T-helper 2 cell treated with Interferon-gamma antibody and Interleukin-4, amounts not matched to agents 5 μg/mL and 100 μg/mL, for 36 hours (primary cell): ENCODE measurements around the gene PDK2.
A peak's percentile ranks its signal among the peaks of the same experiment; 100 is the strongest.

Experiments
- DNase-seq: peaks from one replicate; pipeline ENCODE4 v3.0.0; 2021; ENCODE audit warnings: low spot score
- H3K27ac Mint-ChIP-seq: one replicate; pipeline ENCODE4 v1.8.0; 2021; ENCODE audit warnings: mild to moderate bottlenecking, mixed read lengths
- H3K27me3 Mint-ChIP-seq: one replicate; pipeline ENCODE4 v1.8.0; 2021; ENCODE audit warnings: low read depth, mixed read lengths
- H3K36me3 Mint-ChIP-seq: one replicate; pipeline ENCODE4 v1.8.0; 2021; ENCODE audit warnings: low read depth, mixed read lengths
- H3K4me1 Mint-ChIP-seq: one replicate; pipeline ENCODE4 v1.8.0; 2021; ENCODE audit warnings: low read depth, mixed read lengths
- H3K4me3 Mint-ChIP-seq: one replicate; pipeline ENCODE4 v1.8.0; 2022; ENCODE audit warnings: mild to moderate bottlenecking, moderate library complexity, mixed read lengths
- H3K9me3 Mint-ChIP-seq: one replicate; pipeline ENCODE4 v1.8.0; 2021; ENCODE audit warnings: mixed read lengths

The PDK2 gene

GRCh38 chr17:50141745-50142110 is 46.6 kb downstream of the PDK2 start:
- H3K36me3 Mint-ChIP-seq: peaks cover 89% of the 10 kb centered on the region
- H3K27me3 Mint-ChIP-seq: no peaks in the 10 kb centered on the region
- H3K9me3 Mint-ChIP-seq: no peaks in the 10 kb centered on the region
- no peak for DNase-seq
- H3K4me1 Mint-ChIP-seq: peaks cover 69% of the 10 kb centered on the region
- peak overlapping the region; percentile 72 for H3K27ac Mint-ChIP-seq
- H3K4me3 Mint-ChIP-seq: peak overlapping the region; percentile 86

GRCh38 chr17:50143461-50144176 is 48.5 kb downstream of the PDK2 start:
- DNase-seq: no peak
- no peaks in the 10 kb centered on the region for H3K27me3 Mint-ChIP-seq
- H3K36me3 Mint-ChIP-seq: peaks cover 88% of the 10 kb centered on the region
- peak overlapping the region; percentile 6 for H3K4me3 Mint-ChIP-seq
- H3K9me3 Mint-ChIP-seq: no peaks in the 10 kb centered on the region
- peaks cover 70% of the 10 kb centered on the region for H3K4me1 Mint-ChIP-seq
- peak overlapping the region; percentile 68 for H3K27ac Mint-ChIP-seq

GRCh38 chr17:50144355-50144754 is 49.2 kb downstream of the PDK2 start:
- Mint-ChIP-seq H3K36me3 (peaks cover 84% of the 10 kb centered on the region), H3K4me3 (peak overlapping the region; percentile 6)

GRCh38 chr17:50144845-50145531 is 49.8 kb downstream of the PDK2 start:
- H3K4me3 Mint-ChIP-seq: peak overlapping the region; percentile 98
- peak; percentile 42 for DNase-seq

More at GRCh38 chr17:50144355-50144754, 49.2 kb downstream of the PDK2 start:
- DNase-seq: no peak
- peak overlapping the region; percentile 68 for H3K27ac Mint-ChIP-seq
- H3K9me3 Mint-ChIP-seq: no peaks in the 10 kb centered on the region
- H3K27me3 Mint-ChIP-seq: no peaks in the 10 kb centered on the region
- H3K4me1 Mint-ChIP-seq: peaks cover 70% of the 10 kb centered on the region

GRCh38 chr17:50145532-50146229 is 50.5 kb downstream of the PDK2 start:
- peak overlapping the region; percentile 69 for H3K27ac Mint-ChIP-seq
- H3K4me3 Mint-ChIP-seq: peak overlapping the region; percentile 98

More at GRCh38 chr17:50144845-50145531, 49.8 kb downstream of the PDK2 start:
- Mint-ChIP-seq H3K9me3 (no peaks in the 10 kb centered on the region), H3K27me3 (no peaks in the 10 kb centered on the region), H3K36me3 (peaks cover 78% of the 10 kb centered on the region), H3K27ac (peak overlapping the region; percentile 69), H3K4me1 (peaks cover 63% of the 10 kb centered on the region)

GRCh38 chr17:50146230-50146926 is 51.2 kb downstream of the PDK2 start:
- peak overlapping the region; percentile 84 for H3K27ac Mint-ChIP-seq
- DNase-seq: no peak
- peak overlapping the region; percentile 98 for H3K4me3 Mint-ChIP-seq
- H3K9me3 Mint-ChIP-seq: no peaks in the 10 kb centered on the region
- H3K27me3 Mint-ChIP-seq: no peaks in the 10 kb centered on the region
- H3K36me3 Mint-ChIP-seq: peaks cover 65% of the 10 kb centered on the region
- peaks cover 51% of the 10 kb centered on the region for H3K4me1 Mint-ChIP-seq

More at GRCh38 chr17:50145532-50146229, 50.5 kb downstream of the PDK2 start:
- peaks cover 71% of the 10 kb centered on the region for H3K36me3 Mint-ChIP-seq
- no peaks in the 10 kb centered on the region for H3K27me3 Mint-ChIP-seq
- H3K4me1 Mint-ChIP-seq: peaks cover 57% of the 10 kb centered on the region
- no peaks in the 10 kb centered on the region for H3K9me3 Mint-ChIP-seq
- DNase-seq: no peak

GRCh38 chr17:50146927-50147665 is 51.9 kb downstream of the PDK2 start:
- no peaks in the 10 kb centered on the region for H3K9me3 Mint-ChIP-seq
- H3K27me3 Mint-ChIP-seq: no peaks in the 10 kb centered on the region
- peaks cover 60% of the 10 kb centered on the region for H3K36me3 Mint-ChIP-seq
- DNase-seq: no peak
- peak overlapping the region; percentile 84 for H3K27ac Mint-ChIP-seq
- peak overlapping the region; percentile 98 for H3K4me3 Mint-ChIP-seq
- H3K4me1 Mint-ChIP-seq: peaks cover 49% of the 10 kb centered on the region

GRCh38 chr17:50147841-50148225 is 52.7 kb downstream of the PDK2 start:
- no peak for DNase-seq
- Mint-ChIP-seq H3K36me3 (peaks cover 53% of the 10 kb centered on the region), H3K4me3 (peak overlapping the region; percentile 98), H3K27ac (peak overlapping the region; percentile 84), H3K27me3 (no peaks in the 10 kb centered on the region), H3K4me1 (peaks cover 48% of the 10 kb centered on the region), H3K9me3 (no peaks in the 10 kb centered on the region)

- Mint-ChIP-seq H3K4me1 (peaks cover 44% of the 10 kb centered on the region), H3K27ac (peak overlapping the region; percentile 83), H3K27me3 (no peaks in the 10 kb centered on the region), H3K36me3 (peaks cover 48% of the 10 kb centered on the region), H3K4me3 (peak overlapping the region; percentile 98), H3K9me3 (no peaks in the 10 kb centered on the region)
- peak; percentile 68 for DNase-seq
Observed at GRCh38 chr17:50148226-50149090, 53.3 kb downstream of the PDK2 start.

GRCh38 chr17:50149091-50149416 is 53.9 kb downstream of the PDK2 start:
- Mint-ChIP-seq H3K36me3 (peaks cover 42% of the 10 kb centered on the region), H3K9me3 (no peaks in the 10 kb centered on the region), H3K27me3 (no peaks in the 10 kb centered on the region), H3K27ac (peak overlapping the region; percentile 73), H3K4me1 (peaks cover 40% of the 10 kb centered on the region), H3K4me3 (peak overlapping the region; percentile 91)
- no peak for DNase-seq

- Mint-ChIP-seq H3K36me3 (peaks cover 36% of the 10 kb centered on the region), H3K27ac (peak overlapping the region; percentile 73), H3K4me1 (peaks cover 40% of the 10 kb centered on the region), H3K9me3 (no peaks in the 10 kb centered on the region), H3K27me3 (no peaks in the 10 kb centered on the region), H3K4me3 (peak overlapping the region; percentile 91)
- peak; percentile 51 for DNase-seq
Observed at GRCh38 chr17:50149417-50150353, 54.5 kb downstream of the PDK2 start.
